ENCODE data around the gene ANAPC1.
"Not testable (repeated sequence)": the region's sequence is repeated elsewhere in the genome, so short reads cannot be mapped to it uniquely, and the experiment has no call there.

ANAPC1 gene

DNA sequence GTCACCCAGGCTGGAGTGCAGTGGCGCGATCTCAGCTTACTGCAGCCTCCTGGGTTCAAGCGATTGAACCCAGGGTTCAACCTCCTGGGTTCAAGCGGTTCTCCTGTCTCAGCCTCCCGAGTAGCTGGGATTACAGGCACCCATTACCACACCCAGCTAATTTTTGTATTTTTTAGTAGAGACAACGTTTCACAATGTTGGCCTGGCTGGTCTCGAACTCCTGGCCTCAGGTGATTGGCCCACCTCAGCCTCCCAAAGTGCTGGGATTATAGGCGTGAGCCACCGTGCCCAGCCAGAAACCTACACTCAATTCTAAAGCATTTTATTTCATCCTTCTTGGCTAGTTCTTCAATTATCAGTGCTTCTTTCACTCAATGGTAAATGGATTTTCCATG, 21.5 kb upstream of the ANAPC1 start:
- not testable (repeated sequence) for DNase-seq (ENCODE audit: low spot score)

DNA sequence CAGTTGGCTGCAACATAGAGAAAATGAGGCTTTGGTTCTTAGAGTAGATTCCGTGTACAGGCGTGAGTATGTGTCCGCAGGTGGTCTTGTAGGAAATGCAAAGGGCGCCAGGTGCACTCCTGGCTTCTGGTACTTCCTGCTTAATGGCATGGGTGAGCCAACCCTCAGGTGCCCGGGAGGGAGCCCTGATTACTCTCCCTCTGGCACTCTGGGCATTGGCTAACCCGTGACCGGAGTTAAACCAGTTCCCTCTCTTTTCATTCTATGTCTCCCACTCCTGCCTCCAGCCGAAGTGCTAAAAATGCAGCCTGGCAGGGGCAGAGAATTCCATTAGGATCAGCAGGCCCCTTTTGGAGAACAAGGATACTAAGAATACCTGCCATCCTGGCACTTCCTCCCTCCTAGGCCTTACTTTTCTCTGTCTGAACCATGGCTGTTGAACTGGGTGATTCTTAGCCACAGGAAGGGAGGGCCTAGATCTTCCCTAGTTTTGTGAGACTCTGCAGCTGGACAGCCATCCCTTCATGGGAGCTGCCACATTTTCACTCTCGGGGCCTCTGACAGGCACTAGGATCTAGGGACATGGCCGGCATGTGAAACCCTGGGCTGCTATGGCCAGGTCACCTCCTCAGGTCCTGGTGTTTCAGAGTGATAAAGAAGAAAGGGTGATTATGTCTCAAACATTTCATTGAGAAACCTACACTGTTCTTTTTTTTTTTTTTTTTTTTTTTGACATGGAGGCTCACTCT, 20.9 kb upstream of the ANAPC1 start:
- no peak for DNase-seq (ENCODE audit: low spot score)

DNA sequence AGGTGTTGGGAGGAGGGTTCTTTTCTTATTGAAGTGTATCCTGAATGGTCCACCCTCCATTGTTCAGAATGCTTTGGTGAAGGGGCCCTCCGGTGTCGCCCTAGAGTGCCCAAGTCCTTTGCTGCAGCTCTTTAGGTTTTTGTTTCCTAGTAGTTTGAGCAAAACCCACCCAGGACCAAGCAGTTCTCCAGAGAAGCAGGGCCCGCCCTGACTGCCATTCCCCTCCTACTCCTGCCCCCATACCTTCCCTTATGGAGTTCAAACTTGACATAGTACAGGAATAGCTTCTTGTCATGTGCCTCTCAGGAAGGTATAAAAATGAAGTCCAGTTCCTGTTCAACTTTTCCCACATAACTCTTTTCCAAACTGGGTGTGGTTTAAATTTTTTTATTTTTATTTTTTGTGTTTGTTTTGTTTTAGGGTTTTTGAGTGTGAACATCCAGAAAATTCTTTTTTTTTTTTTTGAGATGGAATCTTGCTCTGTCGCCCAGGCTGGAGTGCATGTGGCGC, 20.0 kb upstream of the ANAPC1 start:
- DNase-seq (ENCODE audit: low spot score): no peak

DNA sequence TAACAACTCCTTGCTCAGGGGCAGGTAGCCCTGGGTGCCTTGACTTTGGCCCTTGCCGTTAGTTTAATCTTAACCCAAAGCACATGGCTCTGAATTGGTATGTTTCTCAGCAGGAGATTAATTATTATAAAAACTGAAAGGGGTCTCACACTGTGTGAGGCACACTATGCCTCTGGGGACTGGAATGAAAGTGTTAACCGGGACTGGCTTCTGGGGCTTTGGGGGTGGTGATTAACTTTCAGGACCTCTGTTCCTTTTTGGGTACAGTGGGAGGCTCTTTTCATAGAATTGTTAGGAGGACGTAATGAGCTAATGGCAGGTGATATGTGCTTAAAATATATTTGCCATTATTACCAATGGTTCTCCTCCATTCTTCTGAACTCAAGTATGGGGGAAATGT, 19.5 kb upstream of the ANAPC1 start:
- no peak for DNase-seq (ENCODE audit: low spot score)

DNA sequence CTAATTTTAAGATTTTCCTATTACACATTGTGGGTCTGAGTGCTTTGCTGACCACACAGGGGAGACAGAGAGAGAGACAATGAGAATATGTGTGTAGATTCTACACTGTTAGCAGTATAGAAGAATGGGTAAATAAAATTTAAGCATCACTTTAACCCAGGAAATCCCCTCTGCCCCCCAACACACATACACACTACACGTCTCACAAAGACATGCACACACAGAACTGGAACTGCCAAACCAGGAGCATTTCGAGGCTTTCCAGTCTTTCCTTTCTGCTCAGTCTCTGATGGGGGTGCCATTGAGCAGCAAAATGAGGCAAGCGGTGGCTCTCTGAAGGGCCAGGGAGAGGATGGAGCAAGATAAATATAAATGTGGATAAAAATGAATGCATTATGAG, 16.9 kb upstream of the ANAPC1 start:
- DNase-seq (ENCODE audit: low spot score): peak; percentile 45

DNA sequence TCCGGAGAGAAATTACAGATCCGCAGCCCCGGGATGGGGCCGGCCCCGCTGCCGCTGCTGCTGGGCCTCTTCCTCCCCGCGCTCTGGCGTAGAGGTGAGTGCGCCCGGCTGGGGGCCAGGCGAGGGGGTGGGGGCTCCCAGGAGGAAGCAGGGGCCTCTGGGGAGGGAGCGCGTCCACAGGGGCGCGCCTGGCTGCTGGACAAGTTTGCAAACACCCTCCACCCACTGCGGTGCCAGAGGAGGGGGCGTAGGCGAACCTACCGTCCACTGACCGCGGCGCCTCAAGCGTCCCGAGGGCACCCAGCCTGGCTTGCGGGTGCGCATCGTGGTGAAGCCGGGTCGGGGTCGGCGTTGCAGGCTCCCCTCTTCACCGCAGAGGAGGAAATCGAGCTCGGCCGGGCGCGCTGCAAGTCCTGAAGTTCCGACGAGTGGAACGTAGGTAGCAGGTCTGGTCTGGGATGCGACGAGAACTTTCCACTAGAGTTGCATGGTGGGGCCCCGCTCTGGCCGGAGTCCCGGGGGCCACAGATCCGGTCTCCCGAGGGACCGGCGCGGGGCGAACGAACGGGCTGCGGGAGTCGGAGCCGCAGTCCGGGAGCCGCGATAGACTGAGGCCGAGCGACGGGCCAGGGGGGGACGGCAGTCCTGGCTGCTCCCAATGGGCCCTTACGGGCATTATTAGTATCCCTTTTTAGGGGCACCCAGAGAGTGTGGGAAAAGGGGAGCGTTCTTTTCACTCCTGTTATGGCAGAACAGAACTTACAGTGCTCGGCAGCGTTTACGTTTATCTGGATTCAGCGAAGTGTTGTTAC, 14.9 kb upstream of the ANAPC1 start:
- peak; percentile 48 for DNase-seq (ENCODE audit: low spot score)

DNA sequence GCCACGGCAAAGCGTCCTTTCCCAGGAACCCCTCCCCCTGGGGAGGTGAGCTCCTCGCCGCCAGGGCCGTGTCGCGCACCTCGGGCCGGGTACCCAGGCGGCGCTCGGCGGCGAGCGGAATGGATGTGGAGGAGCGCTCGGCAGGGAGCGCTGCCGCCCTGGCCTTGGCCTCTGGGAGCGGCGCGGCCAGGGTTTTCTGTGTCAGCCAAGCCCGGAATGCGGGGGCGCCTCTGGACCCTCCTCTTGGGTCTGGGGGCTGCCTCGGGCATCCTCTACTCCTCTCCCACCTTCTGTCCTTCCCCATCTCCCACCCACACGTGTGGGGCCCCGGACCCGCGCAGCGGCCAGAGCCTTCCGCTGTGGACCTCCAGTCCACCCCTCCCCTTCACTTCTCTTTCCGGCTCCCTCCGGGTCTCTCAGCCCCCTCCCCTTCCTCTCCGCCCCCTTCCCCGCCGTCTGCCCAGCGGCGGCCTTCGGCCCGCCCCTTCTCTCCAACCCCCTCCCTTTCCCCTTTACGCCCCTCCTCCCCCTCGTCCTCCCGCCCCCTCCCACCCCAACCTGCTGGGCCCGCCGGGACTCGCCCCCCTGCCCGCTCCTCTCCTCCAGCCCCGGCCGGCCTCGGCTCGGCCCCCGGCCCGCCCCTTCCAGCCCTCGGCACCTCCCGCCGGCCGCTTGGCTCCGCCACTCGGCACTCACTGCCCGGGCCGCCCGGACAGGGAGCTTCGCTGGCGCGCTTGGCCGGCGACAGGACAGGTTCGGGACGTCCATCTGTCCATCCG, 14.1 kb upstream of the ANAPC1 start, which contains the start of gene MERTK:
TSS of gene MERTK (plus strand) at position 684 of the 779 bp plus-strand sequence. CDS start 129 bp downstream, outside the sequence.
- DNase-seq (ENCODE audit: low spot score): peak; percentile 85

DNA sequence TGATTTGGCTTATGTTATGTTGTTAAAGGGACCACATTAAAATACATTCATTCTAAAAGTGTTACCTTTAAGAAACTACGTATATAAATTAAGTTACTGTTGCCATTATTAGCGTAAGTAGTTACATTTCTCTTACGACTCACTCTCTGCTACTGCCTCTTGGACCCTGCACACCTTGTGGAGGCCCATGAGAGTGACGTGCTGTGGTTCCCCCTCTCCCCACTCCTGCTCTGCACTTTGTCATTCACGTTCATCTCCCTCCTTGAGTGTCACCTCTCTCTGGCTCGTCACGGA, 13.6 kb upstream of the ANAPC1 start:
- DNase-seq (ENCODE audit: low spot score): no peak

DNA sequence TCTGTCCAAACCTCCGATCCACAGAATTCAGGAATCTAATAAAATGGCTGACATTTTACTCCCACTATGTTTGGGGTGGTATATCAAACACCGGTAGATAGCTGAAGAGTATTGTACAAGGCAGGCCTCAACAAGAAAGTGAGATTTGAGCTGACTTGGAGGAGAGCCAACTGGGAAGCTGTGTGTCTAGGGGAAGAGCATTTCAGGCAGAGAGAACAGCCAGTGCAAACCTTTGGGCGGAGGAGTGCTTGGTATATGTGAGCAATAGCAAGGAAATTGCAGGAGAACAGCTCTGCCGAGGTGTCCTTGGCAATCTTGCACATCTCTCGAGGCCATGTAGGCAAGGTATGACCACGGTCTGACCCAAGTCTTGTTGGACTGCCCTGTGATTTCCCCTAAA, 12.6 kb upstream of the ANAPC1 start:
- no peak for DNase-seq (ENCODE audit: low spot score)

DNA sequence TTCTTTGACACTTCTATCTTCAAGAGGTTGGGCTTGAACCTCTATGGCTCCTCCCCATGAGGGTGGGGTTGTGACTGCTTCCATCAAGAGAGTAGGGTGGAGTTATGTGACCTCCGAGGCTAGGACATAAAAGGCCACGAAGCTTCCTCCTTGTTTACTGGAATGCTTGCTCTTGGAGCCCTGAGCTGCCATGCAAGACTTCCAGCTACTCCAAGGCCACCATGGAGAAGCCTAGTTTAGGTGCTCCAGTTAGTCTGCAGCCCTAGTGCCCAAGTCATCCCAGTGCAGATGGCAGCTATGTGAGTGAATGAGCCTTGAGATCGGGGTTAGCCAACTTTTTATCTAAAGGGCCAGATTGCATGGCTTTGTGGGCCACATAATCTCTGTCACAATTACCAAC, 12.0 kb upstream of the ANAPC1 start:
- DNase-seq (ENCODE audit: low spot score): no peak

DNA sequence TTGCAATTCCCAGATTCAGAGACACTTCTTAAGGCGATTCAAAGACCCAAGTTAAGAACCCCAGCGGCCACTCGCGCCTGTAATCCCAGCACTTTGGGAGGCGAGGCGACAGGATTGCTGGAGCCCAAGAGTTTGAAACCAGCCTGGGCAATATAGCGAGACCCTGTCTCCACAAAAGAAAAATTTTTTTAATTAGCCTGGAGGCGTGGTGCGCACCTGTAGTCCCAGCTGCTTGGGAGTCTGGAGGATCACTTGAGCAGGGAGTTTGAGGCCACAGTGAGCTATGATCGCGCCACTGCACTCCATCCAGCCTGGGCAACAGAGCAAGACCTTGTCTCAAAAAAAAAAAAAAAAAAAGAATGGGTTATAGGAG, 585 bp upstream of the ANAPC1 start:
- DNase-seq (ENCODE audit: low spot score): no peak

DNA sequence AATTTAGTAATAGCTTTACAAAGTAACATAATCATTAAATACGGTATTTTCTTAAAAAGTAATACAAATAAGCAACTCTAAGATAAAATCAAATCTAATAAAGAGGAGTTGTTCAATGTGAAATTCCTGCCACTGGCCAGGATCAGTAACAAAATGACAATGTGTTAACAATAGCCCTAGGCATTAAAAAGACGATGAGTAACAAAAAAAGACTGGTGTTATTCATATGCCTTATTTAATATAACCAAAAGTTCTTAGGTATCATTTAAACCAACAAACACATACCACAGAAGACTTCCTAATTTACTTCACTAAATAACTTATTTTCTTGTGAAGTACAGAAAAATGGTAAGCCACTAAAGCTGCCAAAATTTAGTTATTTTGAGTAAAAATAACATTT, 11.2 kb downstream of the ANAPC1 start:
- DNase-seq (ENCODE audit: low spot score): not testable (repeated sequence)

DNA sequence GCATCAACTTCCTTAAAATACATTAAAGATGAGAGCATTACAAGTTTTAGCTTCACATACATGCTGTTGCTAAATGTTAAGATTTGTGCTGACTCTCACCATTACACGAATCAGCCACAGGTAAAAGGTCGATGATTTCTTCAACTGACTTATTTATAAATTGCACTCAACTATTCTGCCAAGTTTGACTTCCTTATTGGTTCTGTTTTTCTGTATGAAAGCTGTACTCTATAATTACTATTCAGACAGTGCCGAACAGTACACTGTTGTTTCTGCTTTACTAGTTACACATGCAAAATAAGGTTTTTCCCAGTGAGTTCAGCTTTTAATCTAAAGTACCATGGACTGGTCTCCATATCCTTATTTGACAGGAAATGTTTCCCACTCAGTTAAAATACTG, 18.9 kb downstream of the ANAPC1 start:
- not testable (repeated sequence) for DNase-seq (ENCODE audit: low spot score)

DNA sequence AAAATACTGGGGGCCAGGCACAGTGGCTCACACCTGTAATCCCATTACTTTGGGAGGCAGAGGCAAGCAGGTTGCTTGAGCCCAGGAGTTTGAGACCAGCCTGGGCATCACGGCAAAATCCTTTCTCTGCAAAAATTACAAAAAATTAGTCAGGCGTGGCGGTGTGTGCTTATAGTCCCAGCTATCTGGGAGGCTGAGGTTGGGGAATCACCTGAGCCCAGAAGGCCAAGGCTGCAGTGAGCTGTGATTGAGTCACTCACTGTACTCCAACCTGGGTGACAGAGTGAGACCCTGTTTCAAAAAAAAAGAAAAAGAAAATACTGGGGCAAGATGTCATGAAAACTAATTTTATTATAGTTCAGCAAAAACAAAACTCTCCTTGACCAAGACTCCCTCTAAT, 24.0 kb downstream of the ANAPC1 start:
- not testable (repeated sequence) for DNase-seq (ENCODE audit: low spot score)

DNA sequence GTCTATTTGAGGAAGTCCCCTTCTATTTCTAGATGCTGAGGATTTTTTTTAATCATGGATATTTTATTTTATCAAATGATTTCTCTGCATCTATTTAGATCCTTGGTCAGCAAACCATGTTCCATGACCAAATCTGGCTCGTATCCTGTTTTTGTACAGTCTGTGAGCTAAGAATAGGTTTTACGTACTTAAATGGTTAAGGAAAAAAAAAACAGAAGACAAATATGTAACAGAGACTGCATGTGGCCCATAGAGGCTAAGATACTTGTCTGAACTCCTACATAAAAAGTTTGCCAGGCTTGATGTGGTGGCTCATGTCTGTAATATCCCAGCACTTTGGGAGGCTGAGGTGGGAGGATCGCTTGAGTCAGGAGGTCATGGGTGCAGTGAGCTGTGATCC, 31.4 kb downstream of the ANAPC1 start:
- DNase-seq (ENCODE audit: low spot score): not testable (repeated sequence)

DNA sequence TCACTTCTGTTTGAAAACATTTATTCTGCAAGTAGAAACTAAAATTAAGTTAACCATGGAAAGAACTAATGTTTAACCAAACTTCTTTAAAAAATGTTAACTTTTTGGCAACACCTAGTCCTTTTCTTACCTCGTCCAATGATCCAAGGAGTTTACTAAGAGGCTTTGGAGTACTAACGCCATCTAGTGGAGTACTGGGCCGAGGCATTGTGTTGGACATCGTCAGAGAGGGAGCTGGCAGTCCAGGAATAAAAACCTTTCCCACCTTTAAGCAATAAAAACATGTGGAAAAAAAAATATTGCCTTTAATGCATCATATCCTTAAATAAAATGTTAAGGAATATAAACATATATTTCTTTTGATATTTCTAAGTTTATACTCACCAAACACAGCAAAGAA, 33.3 kb downstream of the ANAPC1 start:
- not testable (repeated sequence) for DNase-seq (ENCODE audit: low spot score)

DNA sequence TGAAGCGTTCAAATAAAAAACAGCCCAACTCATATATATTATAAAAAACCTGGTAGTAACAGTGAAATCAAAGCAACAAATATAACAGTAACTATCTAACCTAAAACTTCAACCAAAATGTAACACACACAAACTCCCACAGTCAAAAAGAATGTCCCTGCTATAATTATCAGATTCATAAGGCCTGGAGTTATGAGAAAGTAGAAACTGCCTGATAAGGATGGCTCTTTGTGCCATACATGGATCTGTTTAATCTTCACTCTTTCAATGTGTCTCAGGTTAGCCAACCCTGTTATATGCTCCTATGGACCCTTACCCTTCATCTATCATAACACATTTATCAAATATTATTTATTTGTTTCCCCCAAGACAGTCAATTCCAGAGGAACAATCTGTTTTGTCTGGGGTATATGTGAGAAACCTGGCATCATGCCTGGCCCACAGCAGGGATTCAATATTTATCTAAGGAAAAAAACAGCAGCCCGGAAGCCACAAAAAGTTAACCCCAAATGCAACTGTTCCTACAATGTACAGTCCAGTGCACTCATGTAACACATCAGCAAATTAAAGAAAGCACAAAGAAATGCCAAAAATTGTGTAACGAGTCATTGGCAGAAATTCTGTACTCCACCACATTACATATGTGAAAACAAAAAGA, 44.2 kb downstream of the ANAPC1 start:
- not testable (repeated sequence) for DNase-seq (ENCODE audit: low spot score)

DNA sequence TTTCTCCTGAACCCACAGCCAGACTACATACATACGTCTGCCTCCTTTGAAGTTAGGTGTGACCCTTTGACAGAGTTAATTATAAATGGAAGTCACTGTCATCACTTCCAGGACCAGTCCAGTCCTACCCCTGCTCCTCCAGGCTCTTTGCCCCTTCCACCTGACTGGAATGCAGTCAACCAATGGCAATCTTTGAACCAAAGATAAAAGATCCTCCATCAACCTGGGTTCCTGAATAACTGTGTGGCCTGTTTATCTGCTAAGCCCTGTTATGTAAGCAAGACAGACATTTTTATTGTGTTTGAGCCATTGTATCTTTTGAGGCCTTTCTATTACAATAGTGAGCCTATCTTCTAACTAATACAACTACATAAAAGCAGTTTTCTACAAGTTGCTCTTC, 45.0 kb downstream of the ANAPC1 start:
- not testable (repeated sequence) for DNase-seq (ENCODE audit: low spot score)

DNA sequence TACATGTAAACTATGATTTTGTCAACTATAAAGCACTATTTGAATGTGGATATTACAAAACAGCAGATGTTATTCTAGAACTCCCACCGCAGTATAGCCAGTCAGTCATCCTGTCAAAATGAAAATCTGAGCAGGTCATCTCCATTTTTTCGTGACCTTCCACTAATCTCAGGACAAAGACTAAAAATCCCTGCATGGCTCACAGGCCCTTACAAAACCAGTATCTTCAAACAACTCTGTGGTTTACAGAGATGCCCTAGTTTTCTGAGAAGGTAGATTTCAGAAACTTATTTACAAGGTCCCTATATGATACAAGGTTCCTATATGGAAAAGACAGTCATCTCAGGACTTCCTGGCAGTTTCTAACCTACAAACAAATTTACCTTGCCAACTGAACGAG, 49.8 kb downstream of the ANAPC1 start:
- not testable (repeated sequence) for DNase-seq (ENCODE audit: low spot score)

DNA sequence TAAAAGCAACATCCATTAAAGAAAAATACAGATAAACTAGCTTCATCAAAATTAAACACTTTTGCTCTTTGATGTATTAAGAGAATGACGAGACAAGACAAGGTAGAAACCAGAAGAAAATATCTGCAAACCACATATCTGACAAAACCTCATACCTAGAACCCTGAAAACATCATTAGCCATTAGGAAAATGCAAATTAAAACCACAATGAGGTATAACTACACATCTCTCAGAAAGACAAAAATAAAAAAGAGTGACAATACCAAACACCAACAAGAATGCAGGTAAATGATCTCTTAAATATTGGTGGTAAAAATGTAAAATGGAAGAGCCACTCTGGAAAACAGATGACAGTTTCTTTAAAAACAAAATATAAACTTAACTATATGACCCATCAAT, 53.5 kb downstream of the ANAPC1 start:
- DNase-seq (ENCODE audit: low spot score): not testable (repeated sequence)

DNA sequence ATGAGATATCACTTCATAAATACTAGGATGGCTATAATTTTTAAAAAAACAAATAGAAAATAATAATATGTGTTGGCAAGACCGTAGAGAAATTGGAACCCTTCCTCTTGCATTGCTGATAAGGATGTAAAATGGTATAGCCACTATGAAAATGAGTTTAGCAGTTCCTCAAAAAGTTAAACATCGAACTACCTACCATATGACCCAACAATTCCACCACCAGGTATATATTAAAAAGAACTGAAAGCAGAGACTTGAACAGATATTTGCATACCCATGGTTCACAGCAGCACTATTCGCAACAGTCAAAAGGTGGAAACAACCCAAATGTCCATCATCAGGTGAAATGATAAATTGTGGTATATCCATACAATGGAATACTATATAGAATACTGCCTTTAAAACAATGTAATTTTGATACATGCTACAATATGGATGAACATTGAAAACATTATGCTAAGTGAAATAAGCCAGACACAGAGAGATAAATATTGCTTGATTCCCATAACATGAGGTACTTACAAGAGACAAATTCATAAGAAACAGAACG, 55.7 kb downstream of the ANAPC1 start:
- not testable (repeated sequence) for DNase-seq (ENCODE audit: low spot score)

Measured in D341Med (cell line).